ENCODE measurements around the gene PAM.

- TF ChIP-seq, protein P1, sequence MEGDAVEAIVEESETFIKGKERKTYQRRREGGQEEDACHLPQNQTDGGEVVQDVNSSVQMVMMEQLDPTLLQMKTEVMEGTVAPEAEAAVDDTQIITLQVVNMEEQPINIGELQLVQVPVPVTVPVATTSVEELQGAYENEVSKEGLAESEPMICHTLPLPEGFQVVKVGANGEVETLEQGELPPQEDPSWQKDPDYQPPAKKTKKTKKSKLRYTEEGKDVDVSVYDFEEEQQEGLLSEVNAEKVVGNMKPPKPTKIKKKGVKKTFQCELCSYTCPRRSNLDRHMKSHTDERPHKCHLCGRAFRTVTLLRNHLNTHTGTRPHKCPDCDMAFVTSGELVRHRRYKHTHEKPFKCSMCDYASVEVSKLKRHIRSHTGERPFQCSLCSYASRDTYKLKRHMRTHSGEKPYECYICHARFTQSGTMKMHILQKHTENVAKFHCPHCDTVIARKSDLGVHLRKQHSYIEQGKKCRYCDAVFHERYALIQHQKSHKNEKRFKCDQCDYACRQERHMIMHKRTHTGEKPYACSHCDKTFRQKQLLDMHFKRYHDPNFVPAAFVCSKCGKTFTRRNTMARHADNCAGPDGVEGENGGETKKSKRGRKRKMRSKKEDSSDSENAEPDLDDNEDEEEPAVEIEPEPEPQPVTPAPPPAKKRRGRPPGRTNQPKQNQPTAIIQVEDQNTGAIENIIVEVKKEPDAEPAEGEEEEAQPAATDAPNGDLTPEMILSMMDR (IDR thresholded peaks at IDR 0.05): no peak
- no peak for TF ChIP-seq POLR2A (IDR thresholded peaks at IDR 0.05)
Measured at GRCh38 chr5:102830241-102830640, 75.1 kb downstream of the PAM start.
